ENCODE measurements around the gene DLGAP1. TPM values are rescaled to one million over a fixed set of nuclear protein-coding genes. Genes with fewer than 3 reads are reported as not detected.

Gene DLGAP1
- total and polyA plus RNA-seq, 10 of the 15 experiments (the other 5 are each of a cell fraction or from before 2014, with no cell fraction given): 0.23 to 27.6 (median 1.9) TPM

DNA sequence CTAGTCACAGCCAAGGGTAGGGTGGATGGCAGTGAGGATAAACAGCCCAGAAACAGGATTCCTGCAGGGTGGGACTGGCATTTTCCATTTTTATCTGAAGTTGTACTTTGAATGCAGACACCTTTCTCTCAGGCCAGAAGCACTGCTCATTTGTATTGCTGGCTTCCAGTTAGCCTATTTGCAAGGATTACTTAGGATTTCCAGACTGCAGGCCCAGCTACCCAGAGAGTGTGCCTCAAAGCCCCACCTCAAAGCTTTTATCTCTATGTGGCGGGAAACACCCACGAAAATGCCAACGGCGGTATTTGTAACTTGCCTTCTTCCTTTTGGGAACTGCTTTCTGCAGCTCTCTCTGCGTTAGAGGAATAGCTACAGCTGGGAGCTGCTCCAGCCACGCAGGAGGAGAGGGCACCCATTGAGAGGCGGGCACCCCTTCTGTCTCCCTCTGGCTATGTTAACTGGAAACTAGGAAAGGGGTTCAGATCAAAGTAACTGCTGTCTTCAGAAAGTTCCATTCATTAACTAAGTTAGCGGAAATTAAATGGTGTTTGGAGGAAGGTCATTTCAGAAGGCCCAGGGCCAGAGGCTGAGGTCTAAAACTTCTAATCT lies 860.2 kb downstream of the DLGAP1 start (continued):
- 0 out of 2 replicates have a peak, but pooled peaks have one; percentile 13 for TF ChIP-seq LARP7 (IDR thresholded peaks at IDR 0.05)
- no peak for TF ChIP-seq CHD2 (IDR thresholded peaks at IDR 0.05; ENCODE audit: borderline replicate concordance, low read depth, low read length)
- TF ChIP-seq STAT3 (IDR thresholded peaks at IDR 0.05; ENCODE audit: low read depth, low read length): 0 out of 2 replicates have a peak, but pooled peaks have one; percentile 34
- no peak for TF ChIP-seq ZNF384 (IDR thresholded peaks at IDR 0.05; ENCODE audit: borderline replicate concordance, low read depth, low read length)
- TF ChIP-seq CEBPB (IDR thresholded peaks at IDR 0.05; ENCODE audit: borderline replicate concordance in 1 of 2, low read depth in 2 of 2, low read length in 2 of 2): no peak
- TF ChIP-seq SPI1 (IDR thresholded peaks at IDR 0.05; ENCODE audit: borderline replicate concordance, insufficient read depth, low read depth, low read length): no peak
- TF ChIP-seq, protein P1, sequence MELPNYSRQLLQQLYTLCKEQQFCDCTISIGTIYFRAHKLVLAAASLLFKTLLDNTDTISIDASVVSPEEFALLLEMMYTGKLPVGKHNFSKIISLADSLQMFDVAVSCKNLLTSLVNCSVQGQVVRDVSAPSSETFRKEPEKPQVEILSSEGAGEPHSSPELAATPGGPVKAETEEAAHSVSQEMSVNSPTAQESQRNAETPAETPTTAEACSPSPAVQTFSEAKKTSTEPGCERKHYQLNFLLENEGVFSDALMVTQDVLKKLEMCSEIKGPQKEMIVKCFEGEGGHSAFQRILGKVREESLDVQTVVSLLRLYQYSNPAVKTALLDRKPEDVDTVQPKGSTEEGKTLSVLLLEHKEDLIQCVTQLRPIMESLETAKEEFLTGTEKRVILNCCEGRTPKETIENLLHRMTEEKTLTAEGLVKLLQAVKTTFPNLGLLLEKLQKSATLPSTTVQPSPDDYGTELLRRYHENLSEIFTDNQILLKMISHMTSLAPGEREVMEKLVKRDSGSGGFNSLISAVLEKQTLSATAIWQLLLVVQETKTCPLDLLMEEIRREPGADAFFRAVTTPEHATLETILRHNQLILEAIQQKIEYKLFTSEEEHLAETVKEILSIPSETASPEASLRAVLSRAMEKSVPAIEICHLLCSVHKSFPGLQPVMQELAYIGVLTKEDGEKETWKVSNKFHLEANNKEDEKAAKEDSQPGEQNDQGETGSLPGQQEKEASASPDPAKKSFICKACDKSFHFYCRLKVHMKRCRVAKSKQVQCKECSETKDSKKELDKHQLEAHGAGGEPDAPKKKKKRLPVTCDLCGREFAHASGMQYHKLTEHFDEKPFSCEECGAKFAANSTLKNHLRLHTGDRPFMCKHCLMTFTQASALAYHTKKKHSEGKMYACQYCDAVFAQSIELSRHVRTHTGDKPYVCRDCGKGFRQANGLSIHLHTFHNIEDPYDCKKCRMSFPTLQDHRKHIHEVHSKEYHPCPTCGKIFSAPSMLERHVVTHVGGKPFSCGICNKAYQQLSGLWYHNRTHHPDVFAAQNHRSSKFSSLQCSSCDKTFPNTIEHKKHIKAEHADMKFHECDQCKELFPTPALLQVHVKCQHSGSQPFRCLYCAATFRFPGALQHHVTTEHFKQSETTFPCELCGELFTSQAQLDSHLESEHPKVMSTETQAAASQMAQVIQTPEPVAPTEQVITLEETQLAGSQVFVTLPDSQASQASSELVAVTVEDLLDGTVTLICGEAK (IDR thresholded peaks at IDR 0.05; ENCODE audit: borderline replicate concordance): no peak
- TF ChIP-seq CREM (IDR thresholded peaks at IDR 0.05; ENCODE audit: low read depth): no peak
- no peak for TF ChIP-seq YY1 (IDR thresholded peaks at IDR 0.05; ENCODE audit: low read depth, low read length)
- TF ChIP-seq, protein P2, sequence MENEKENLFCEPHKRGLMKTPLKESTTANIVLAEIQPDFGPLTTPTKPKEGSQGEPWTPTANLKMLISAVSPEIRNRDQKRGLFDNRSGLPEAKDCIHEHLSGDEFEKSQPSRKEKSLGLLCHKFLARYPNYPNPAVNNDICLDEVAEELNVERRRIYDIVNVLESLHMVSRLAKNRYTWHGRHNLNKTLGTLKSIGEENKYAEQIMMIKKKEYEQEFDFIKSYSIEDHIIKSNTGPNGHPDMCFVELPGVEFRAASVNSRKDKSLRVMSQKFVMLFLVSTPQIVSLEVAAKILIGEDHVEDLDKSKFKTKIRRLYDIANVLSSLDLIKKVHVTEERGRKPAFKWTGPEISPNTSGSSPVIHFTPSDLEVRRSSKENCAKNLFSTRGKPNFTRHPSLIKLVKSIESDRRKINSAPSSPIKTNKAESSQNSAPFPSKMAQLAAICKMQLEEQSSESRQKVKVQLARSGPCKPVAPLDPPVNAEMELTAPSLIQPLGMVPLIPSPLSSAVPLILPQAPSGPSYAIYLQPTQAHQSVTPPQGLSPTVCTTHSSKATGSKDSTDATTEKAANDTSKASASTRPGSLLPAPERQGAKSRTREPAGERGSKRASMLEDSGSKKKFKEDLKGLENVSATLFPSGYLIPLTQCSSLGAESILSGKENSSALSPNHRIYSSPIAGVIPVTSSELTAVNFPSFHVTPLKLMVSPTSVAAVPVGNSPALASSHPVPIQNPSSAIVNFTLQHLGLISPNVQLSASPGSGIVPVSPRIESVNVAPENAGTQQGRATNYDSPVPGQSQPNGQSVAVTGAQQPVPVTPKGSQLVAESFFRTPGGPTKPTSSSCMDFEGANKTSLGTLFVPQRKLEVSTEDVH (IDR thresholded peaks at IDR 0.05; ENCODE audit: low read depth, partially characterized antibody): peak; percentile 33
- no peak for TF ChIP-seq FOXM1 (IDR thresholded peaks at IDR 0.05; ENCODE audit: low read depth, low read length)
- no peak for TF ChIP-seq ASH2L (IDR thresholded peaks at IDR 0.05; ENCODE audit: borderline replicate concordance, low read depth)
- no peak for TF ChIP-seq NFXL1 (IDR thresholded peaks at IDR 0.05; ENCODE audit: borderline replicate concordance)
- TF ChIP-seq, protein P3, sequence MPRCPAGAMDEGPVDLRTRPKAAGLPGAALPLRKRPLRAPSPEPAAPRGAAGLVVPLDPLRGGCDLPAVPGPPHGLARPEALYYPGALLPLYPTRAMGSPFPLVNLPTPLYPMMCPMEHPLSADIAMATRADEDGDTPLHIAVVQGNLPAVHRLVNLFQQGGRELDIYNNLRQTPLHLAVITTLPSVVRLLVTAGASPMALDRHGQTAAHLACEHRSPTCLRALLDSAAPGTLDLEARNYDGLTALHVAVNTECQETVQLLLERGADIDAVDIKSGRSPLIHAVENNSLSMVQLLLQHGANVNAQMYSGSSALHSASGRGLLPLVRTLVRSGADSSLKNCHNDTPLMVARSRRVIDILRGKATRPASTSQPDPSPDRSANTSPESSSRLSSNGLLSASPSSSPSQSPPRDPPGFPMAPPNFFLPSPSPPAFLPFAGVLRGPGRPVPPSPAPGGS (IDR thresholded peaks at IDR 0.05; ENCODE audit: borderline replicate concordance, insufficient read depth, low read depth, low read length, poor library complexity, severe bottlenecking): no peak
- TF ChIP-seq TBL1XR1 (IDR thresholded peaks at IDR 0.05; ENCODE audit: low read depth, low read length): no peak
- TF ChIP-seq ZNF207 (IDR thresholded peaks at IDR 0.05; ENCODE audit: borderline replicate concordance): no peak
- TF ChIP-seq DPF2 (IDR thresholded peaks at IDR 0.05): 0 out of 2 replicates have a peak, but pooled peaks have one; percentile 5
- TF ChIP-seq, protein P4, sequence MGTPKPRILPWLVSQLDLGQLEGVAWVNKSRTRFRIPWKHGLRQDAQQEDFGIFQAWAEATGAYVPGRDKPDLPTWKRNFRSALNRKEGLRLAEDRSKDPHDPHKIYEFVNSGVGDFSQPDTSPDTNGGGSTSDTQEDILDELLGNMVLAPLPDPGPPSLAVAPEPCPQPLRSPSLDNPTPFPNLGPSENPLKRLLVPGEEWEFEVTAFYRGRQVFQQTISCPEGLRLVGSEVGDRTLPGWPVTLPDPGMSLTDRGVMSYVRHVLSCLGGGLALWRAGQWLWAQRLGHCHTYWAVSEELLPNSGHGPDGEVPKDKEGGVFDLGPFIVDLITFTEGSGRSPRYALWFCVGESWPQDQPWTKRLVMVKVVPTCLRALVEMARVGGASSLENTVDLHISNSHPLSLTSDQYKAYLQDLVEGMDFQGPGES (IDR thresholded peaks at IDR 0.05): no peak
- no peak for TF ChIP-seq CHD1 (IDR thresholded peaks at IDR 0.05; ENCODE audit: low read depth, low read length)
- no peak for TF ChIP-seq CBX5 (IDR thresholded peaks at IDR 0.05; ENCODE audit: low read depth)
- TF ChIP-seq TCF12 (IDR thresholded peaks at IDR 0.05; ENCODE audit: low read depth, low read length): no peak
